Panc1 (cell line): ENCODE results near the gene SNX27. TPM values are rescaled to one million over a fixed set of nuclear protein-coding genes. Genes with fewer than 3 reads are reported as not detected.

Experiments
- ATAC-seq: fragments of 200-7000 bp; cut with Tn5 transposase; 2 replicates; pipeline ENCODE4 v1.9.1; 2020; ENCODE audit warnings: mild to moderate bottlenecking, moderate library complexity
- BruUV-seq: library from RNA; stranded (reverse); fragments of 400-500 nt; replicated peaks from 2 replicates; lab custom pipeline; 2021; lab: Mats Ljungman, UMichigan
- CTCF ChIA-PET: fragments of 300-600 bp; sonication (Branson Sonifier 250); formaldehyde crosslinking; loops from one replicate; lab custom pipeline; 2022; ENCODE audit warnings: antibody characterized with exemption; lab: Charles Lee
- POLR2A ChIA-PET: fragments of 300-600 bp; sonication (Branson Sonifier 250); formaldehyde crosslinking; loops from one replicate; lab custom pipeline; 2022; ENCODE audit warnings: antibody characterized with exemption; lab: Charles Lee
- DNase-seq: peaks from one replicate; pipeline ENCODE4 v3.0.0-alpha.2; 2010; ENCODE audit warnings: low read depth, low spot score
- H3K27ac ChIP-seq: 2 replicates; pipeline ENCODE4 v1.5.1; 2011; ENCODE audit warnings: mild to moderate bottlenecking, low read length, inconsistent platforms
- H3K27me3 ChIP-seq: fragments of 200-500 bp; sonication (Bioruptor generic); 2 replicates; pipeline ENCODE4 v1.6.0; 2014; ENCODE audit warnings: low read length, inconsistent platforms; ENCODE audit not compliant: control insufficient read depth, insufficient read depth
- H3K36me3 ChIP-seq: fragments of 200-500 bp; sonication (Bioruptor generic); 2 replicates; pipeline ENCODE4 v1.5.1; 2014; ENCODE audit warnings: inconsistent platforms, mild to moderate bottlenecking, low read length, moderate library complexity; ENCODE audit not compliant: control insufficient read depth, insufficient read depth
- H3K4me1 ChIP-seq: 2 replicates; pipeline ENCODE4 v1.5.1; 2011; ENCODE audit warnings: inconsistent platforms, mild to moderate bottlenecking, low read length, moderate library complexity; ENCODE audit not compliant: control insufficient read depth, insufficient read depth
- H3K4me3 ChIP-seq, 2 experiments: 2 replicates each; pipeline ENCODE4 v1.5.1; 2011 to 2012; ENCODE audit warnings: low read depth in 2 of 2, low read length in 2 of 2, mild to moderate bottlenecking in 2 of 2, inconsistent platforms in 1 of 2, moderate library complexity in 1 of 2
- H3K9me3 ChIP-seq: fragments of 200-500 bp; sonication (Bioruptor generic); 2 replicates; pipeline ENCODE4 v1.5.1; 2014; ENCODE audit warnings: low read depth, mild to moderate bottlenecking, inconsistent platforms, low read length, moderate library complexity; ENCODE audit not compliant: control insufficient read depth, insufficient read depth
- POLR2AphosphoS5 ChIP-seq: IDR thresholded peaks from 2 replicates; pipeline ENCODE4 v1.6.1; 2012; ENCODE audit warnings: mild to moderate bottlenecking, low read depth, low read length, moderate library complexity
- REST ChIP-seq, 2 experiments: IDR thresholded peaks; 2 replicates each; pipeline ENCODE4 v1.6.1; 2011 to 2012; ENCODE audit warnings: low read depth in 2 of 2, control low read depth in 1 of 2, low read length in 1 of 2, mild to moderate bottlenecking in 1 of 2, moderate library complexity in 1 of 2; ENCODE audit not compliant: insufficient read depth in 1 of 2
- SIN3A ChIP-seq: IDR thresholded peaks from 2 replicates; pipeline ENCODE4 v1.6.1; 2012; ENCODE audit warnings: low read depth, mild to moderate bottlenecking, low read length, moderate library complexity, borderline replicate concordance; ENCODE audit not compliant: insufficient read depth
- TCF7L2 ChIP-seq: IDR thresholded peaks from 2 replicates; pipeline ENCODE4 v1.6.1; 2011; ENCODE audit warnings: mild to moderate bottlenecking, low read depth, low read length, inconsistent platforms
- in situ Hi-C: cut with HindIII; loops from 2 replicates; pipeline ENCODE4 v1.10.0; 2016; ENCODE audit warnings: low sequenced_read_pairs, low pct_unique_long_range_greater_than_20kb
- intact Hi-C: fragments of 100-400 bp; cut with micrococcal nuclease; formaldehyde crosslinking; loops from one replicate; pipeline ENCODE4 v1.10.0; 2022; ENCODE audit not compliant: unreplicated experiment
- total RNA-seq: library from RNA; stranded (reverse); gene quantifications from one replicate; pipeline ENCODE4 v1.2.1, GENCODE V29; 2021; ENCODE audit not compliant: unreplicated experiment
- TF ChIP-seq, protein P1 (sequence below): fragments of 450-650 bp; IDR thresholded peaks from 2 replicates; pipeline ENCODE4 v1.5.1; 2017; ENCODE audit warnings: mild to moderate bottlenecking

The SNX27 gene
- total RNA-seq, 1 experiment from 2014 or later, result 58.4 TPM

DNA sequence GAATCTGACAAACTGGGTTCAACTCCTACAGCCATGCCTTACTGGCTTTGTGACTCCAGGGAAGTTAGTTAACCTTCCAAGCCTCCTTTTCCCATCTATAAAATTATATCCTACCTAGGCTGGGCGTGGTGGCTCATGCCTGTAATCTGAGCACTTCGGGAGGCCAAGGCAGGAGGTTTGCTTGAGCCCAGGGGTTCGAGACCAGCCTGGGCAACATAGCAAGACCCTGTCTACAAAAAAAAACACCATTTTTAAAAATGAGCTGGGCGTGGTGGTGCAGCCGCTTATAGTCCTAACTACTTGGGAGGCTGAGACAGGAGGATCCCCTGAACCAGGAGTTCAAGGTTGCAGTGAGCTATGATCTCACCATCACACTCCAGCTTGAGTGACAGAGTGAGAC, 89.7 kb downstream of the SNX27 start:
- POLR2A ChIA-PET, result interaction anchor here (0.6 kb wide), 1 partner anchor 363 kb away, joined by 4 read pairs; no protein-coding TSS in a partner anchor

GRCh38 chr1:151702936-151703335, 91.1 kb downstream of the SNX27 start:
- no TSS peak for BruUV-seq
- DNase-seq, result no peak
- H3K27me3 ChIP-seq, result no peaks in the 10 kb centered on the region
- H3K9me3 ChIP-seq, result no peaks in the 10 kb centered on the region
- ChIA-PET CTCF (no interaction called here), POLR2A (no interaction called here)
- intact Hi-C loops (no loop called here), in situ Hi-C loops (no loop called here)
- TF ChIP-seq, protein P1, sequence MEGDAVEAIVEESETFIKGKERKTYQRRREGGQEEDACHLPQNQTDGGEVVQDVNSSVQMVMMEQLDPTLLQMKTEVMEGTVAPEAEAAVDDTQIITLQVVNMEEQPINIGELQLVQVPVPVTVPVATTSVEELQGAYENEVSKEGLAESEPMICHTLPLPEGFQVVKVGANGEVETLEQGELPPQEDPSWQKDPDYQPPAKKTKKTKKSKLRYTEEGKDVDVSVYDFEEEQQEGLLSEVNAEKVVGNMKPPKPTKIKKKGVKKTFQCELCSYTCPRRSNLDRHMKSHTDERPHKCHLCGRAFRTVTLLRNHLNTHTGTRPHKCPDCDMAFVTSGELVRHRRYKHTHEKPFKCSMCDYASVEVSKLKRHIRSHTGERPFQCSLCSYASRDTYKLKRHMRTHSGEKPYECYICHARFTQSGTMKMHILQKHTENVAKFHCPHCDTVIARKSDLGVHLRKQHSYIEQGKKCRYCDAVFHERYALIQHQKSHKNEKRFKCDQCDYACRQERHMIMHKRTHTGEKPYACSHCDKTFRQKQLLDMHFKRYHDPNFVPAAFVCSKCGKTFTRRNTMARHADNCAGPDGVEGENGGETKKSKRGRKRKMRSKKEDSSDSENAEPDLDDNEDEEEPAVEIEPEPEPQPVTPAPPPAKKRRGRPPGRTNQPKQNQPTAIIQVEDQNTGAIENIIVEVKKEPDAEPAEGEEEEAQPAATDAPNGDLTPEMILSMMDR, result no peak
- TF ChIP-seq REST (IDR thresholded peaks at IDR 0.05; ENCODE audit: insufficient read depth in 1 of 2, low read depth in 2 of 2, low read length in 1 of 2) (no peak), SIN3A (no peak), TCF7L2 (no peak), POLR2AphosphoS5 (no peak)
- no peak overlapping the region for H3K27ac ChIP-seq
- H3K4me3 ChIP-seq, result no peak overlapping the region
- no peak for ATAC-seq
- H3K4me1 ChIP-seq, result no peaks in the 10 kb centered on the region
- 0 out of 2 replicates have a peak, but pooled peaks cover 2% of the 10 kb centered on the region for H3K36me3 ChIP-seq

More for the DNA sequence above, 89.7 kb downstream of the SNX27 start:
- DNase-seq (no peak), ATAC-seq (no peak)
- Histone ChIP-seq H3K9me3 (no peaks in the 10 kb centered on the region), H3K27me3 (no peaks in the 10 kb centered on the region), H3K4me3 (no peak overlapping the region), H3K36me3 (0 out of 2 replicates have a peak, but pooled peaks cover 2% of the 10 kb centered on the region), H3K27ac (no peak overlapping the region), H3K4me1 (no peaks in the 10 kb centered on the region)
- intact Hi-C loops (no loop called here), in situ Hi-C loops (no loop called here)
- TF ChIP-seq REST (IDR thresholded peaks at IDR 0.05; ENCODE audit: insufficient read depth in 1 of 2, low read depth in 2 of 2, low read length in 1 of 2), result no peak
- CTCF ChIA-PET, result interaction anchor here (0.6 kb wide), 1 partner anchor 79 kb away, joined by 5 read pairs; no protein-coding TSS in a partner anchor
- no TSS peak for BruUV-seq
